Natural killer cell (primary cell): Measurements from ENCODE around the gene UNC119. TPM values are rescaled to one million over a fixed set of nuclear protein-coding genes. Genes with fewer than 3 reads are reported as not detected.

Experiments
- ATAC-seq, 3 donors: fragments of 150-1000 bp in 2 of 3; fragments of 200-7000 bp in 1 of 3; cut with Tn5 transposase; 1 replicate in 1 of 3; 2 replicates in 2 of 3; pipeline ENCODE4 v1.10.0; 2021; ENCODE audit warnings: mild to moderate bottlenecking in 2 of 3, moderate library complexity in 2 of 3
- DNase-seq, 2 donors: peaks; one replicate each; pipeline versions ENCODE4 v3.0.0 to v3.0.0-alpha.2; 2013 to 2021; ENCODE audit warnings: mixed read lengths in 1 of 2
- H3K27ac ChIP-seq: one replicate; pipeline ENCODE4 v1.5.1; 2013; ENCODE audit warnings: mild to moderate bottlenecking, low read length
- H3K27me3 ChIP-seq: one replicate; pipeline ENCODE4 v1.6.1; 2013; ENCODE audit warnings: low read length; ENCODE audit not compliant: control insufficient read depth, insufficient read depth
- H3K36me3 ChIP-seq: one replicate; pipeline ENCODE4 v1.6.1; 2013; ENCODE audit warnings: low read length; ENCODE audit not compliant: control insufficient read depth, insufficient read depth
- H3K4me1 ChIP-seq: one replicate; pipeline ENCODE4 v1.6.1; 2013; ENCODE audit warnings: low read length; ENCODE audit not compliant: control insufficient read depth, insufficient read depth
- H3K4me3 ChIP-seq: one replicate; pipeline ENCODE4 v1.5.1; 2013; ENCODE audit warnings: low read length
- H3K9me3 ChIP-seq: one replicate; pipeline ENCODE4 v1.6.1; 2013; ENCODE audit warnings: low read length; ENCODE audit not compliant: control insufficient read depth, insufficient read depth
- H3K27ac Mint-ChIP-seq, 2 donors: one replicate each; pipeline ENCODE4 v1.8.0; 2022; ENCODE audit warnings: mild to moderate bottlenecking in 2 of 2, mixed read lengths in 2 of 2, moderate library complexity in 1 of 2
- H3K27me3 Mint-ChIP-seq, 2 donors: one replicate each; pipeline ENCODE4 v1.8.0; 2022; ENCODE audit warnings: low read depth in 2 of 2, mixed read lengths in 2 of 2
- H3K36me3 Mint-ChIP-seq: one replicate; pipeline ENCODE4 v1.8.0; 2022; ENCODE audit warnings: mixed read lengths
- H3K4me1 Mint-ChIP-seq, 2 donors: one replicate each; pipeline ENCODE4 v1.8.0; 2022; ENCODE audit warnings: mixed read lengths in 2 of 2
- H3K4me3 Mint-ChIP-seq: one replicate; pipeline ENCODE4 v1.8.0; 2022; ENCODE audit warnings: mild to moderate bottlenecking, moderate library complexity, mixed read lengths
- H3K9me3 Mint-ChIP-seq, 2 donors: one replicate each; pipeline ENCODE4 v1.8.0; 2022; ENCODE audit warnings: mixed read lengths in 2 of 2
- CTCF ChIP-seq: fragments of 200-600 bp; IDR thresholded peaks from one replicate; pipeline ENCODE4 v1.8.0; 2022; ENCODE audit warnings: antibody characterized with exemption
- WGBS: methylation state at CpG from one replicate; pipeline ENCODE4 v1.1.7; 2013; ENCODE audit warnings: missing lambda C conversion rate; ENCODE audit not compliant: insufficient coverage; 5-methylcytosine and 5-hydroxymethylcytosine counted together
- intact Hi-C: fragments of 100-400 bp; cut with micrococcal nuclease; formaldehyde crosslinking; loops from one replicate; pipeline ENCODE4 v1.14.2; 2022
- total RNA-seq, 4 donors: library from RNA; stranded (reverse); fragments of 120-200 nt in 1 of 4; gene quantifications; one replicate each; pipeline versions ENCODE4 v1.2.3 to v1.2.4, GENCODE V29; 2013 to 2022

The UNC119 gene
- total RNA-seq, 3 donors from 2014 or later (not counting 1 experiment from before 2014, with no cell fraction given), result 79.1 to 106 (median 79.3) TPM

GRCh38 chr17:28549236-28550132 is 2.9 kb downstream of the UNC119 start:
- Histone ChIP-seq H3K4me3 (no peak overlapping the region), H3K27me3 (no peaks in the 10 kb centered on the region), H3K36me3 (peaks cover 24% of the 10 kb centered on the region), H3K9me3 (no peaks in the 10 kb centered on the region), H3K27ac (peak overlapping the region; percentile 88), H3K4me1 (peaks cover 57% of the 10 kb centered on the region)
- H3K27me3 Mint-ChIP-seq, result no peaks in the 10 kb centered on the region
- peak overlapping the region; percentile 87 to 93 for H3K27ac Mint-ChIP-seq
- intact Hi-C loops, result loop anchor here (2.0 kb wide), 1 partner anchor 21 kb away; the partner anchor contains the start of gene PIGS
- no peaks in the 10 kb centered on the region for H3K9me3 Mint-ChIP-seq
- peak; percentile 50 to 90 for DNase-seq
- 37% methylated on average over 3 of the region's 3 CpGs for WGBS
- H3K4me1 Mint-ChIP-seq, result peaks cover 41 to 63% of the 10 kb centered on the region in 2 donors
- no peak for TF ChIP-seq CTCF
- peak overlapping the region; percentile 37 for H3K4me3 Mint-ChIP-seq
- peak; percentile 68 to 81 (median 68) for ATAC-seq
- H3K36me3 Mint-ChIP-seq, result no peaks in the 10 kb centered on the region

- H3K36me3 ChIP-seq, result peaks cover 15% of the 10 kb centered on the region
- peak overlapping the region; percentile 88 for H3K27ac ChIP-seq
- DNase-seq (no peak), ATAC-seq (no peak)
- peak overlapping the region; percentile 76 for H3K4me3 Mint-ChIP-seq
- no peaks in the 10 kb centered on the region for H3K36me3 Mint-ChIP-seq
- no peak overlapping the region for H3K4me3 ChIP-seq
- H3K9me3 ChIP-seq, result no peaks in the 10 kb centered on the region
- peak overlapping the region; percentile 87 to 93 for H3K27ac Mint-ChIP-seq
- peaks cover 57% of the 10 kb centered on the region for H3K4me1 ChIP-seq
- TF ChIP-seq CTCF, result peak; percentile 50
- H3K27me3 ChIP-seq, result no peaks in the 10 kb centered on the region
- peaks cover 41 to 59% of the 10 kb centered on the region in 2 donors for H3K4me1 Mint-ChIP-seq
- no peaks in the 10 kb centered on the region for H3K9me3 Mint-ChIP-seq
- intact Hi-C loops, result loop anchor here (2.0 kb wide), 1 partner anchor 22 kb away; the partner anchor contains the start of gene PIGS
- no peaks in the 10 kb centered on the region for H3K27me3 Mint-ChIP-seq
- 96% methylated on average over 6 of the region's 6 CpGs for whole genome bisulfite sequencing
Measured at GRCh38 chr17:28548417-28549130, 3.9 kb downstream of the UNC119 start.

GRCh38 chr17:28547623-28548416 is 4.6 kb downstream of the UNC119 start:
- H3K4me3 ChIP-seq, result no peak overlapping the region
- intact Hi-C loops, result loop anchor here (2.0 kb wide), 1 partner anchor 23 kb away; the partner anchor contains the start of gene PIGS
- H3K4me1 Mint-ChIP-seq, result peaks cover 38 to 52% of the 10 kb centered on the region in 2 donors

More at GRCh38 chr17:28547623-28548416, 4.6 kb downstream of the UNC119 start:
- H3K9me3 ChIP-seq, result no peaks in the 10 kb centered on the region
- H3K9me3 Mint-ChIP-seq, result no peaks in the 10 kb centered on the region
- peaks cover 10% of the 10 kb centered on the region for H3K36me3 ChIP-seq
- 50% methylated on average over 25 of the region's 26 CpGs for WGBS
- ATAC-seq (peak; percentile 56 to 71 (median 59)), DNase-seq (peak; percentile 63 to 77)
- TF ChIP-seq CTCF, result peak; percentile 77
- H3K27ac Mint-ChIP-seq, result peak overlapping the region; percentile 87 to 93
- H3K36me3 Mint-ChIP-seq, result no peaks in the 10 kb centered on the region
- peaks cover 54% of the 10 kb centered on the region for H3K4me1 ChIP-seq
- no peaks in the 10 kb centered on the region for H3K27me3 ChIP-seq
- peak overlapping the region; percentile 81 for H3K4me3 Mint-ChIP-seq
- peak overlapping the region; percentile 88 for H3K27ac ChIP-seq
- H3K27me3 Mint-ChIP-seq, result no peaks in the 10 kb centered on the region
